H1 (cell line): ENCODE measurements around the gene NUDT3.

Source experiments
- ATF3 ChIP-seq: IDR thresholded peaks from 2 replicates; pipeline ENCODE4 v1.6.1; 2011; ENCODE audit warnings: low read depth, mild to moderate bottlenecking, low read length; ENCODE audit not compliant: insufficient read depth
- CREB1 ChIP-seq: IDR thresholded peaks from 2 replicates; pipeline ENCODE4 v1.6.1; 2012; ENCODE audit warnings: inconsistent platforms
- CTCF ChIP-seq, 3 experiments: IDR thresholded peaks; 1 replicate in 2 of 3; 2 replicates in 1 of 3; pipeline versions ENCODE4 v1.5.1 to v1.6.1; 2011; ENCODE audit warnings: low read length in 3 of 3, mild to moderate bottlenecking in 3 of 3, inconsistent platforms in 2 of 3, low read depth in 1 of 3, moderate library complexity in 1 of 3; ENCODE audit not compliant: insufficient read depth in 1 of 3; ENCODE audit errors: control extremely low read depth in 1 of 3
- EGR1 ChIP-seq: IDR thresholded peaks from 2 replicates; pipeline ENCODE4 v1.6.1; 2011; ENCODE audit warnings: low read depth, low read length, borderline replicate concordance
- EZH2 ChIP-seq: fragments of 200-600 bp; sonication (generic); IDR thresholded peaks from 2 replicates; pipeline ENCODE4 v1.7.1; 2012; ENCODE audit warnings: low read depth, mild to moderate bottlenecking, moderate library complexity, low read length, inconsistent platforms; ENCODE audit not compliant: severe bottlenecking
- JUN ChIP-seq: IDR thresholded peaks from 2 replicates; pipeline ENCODE4 v1.6.1; 2011; ENCODE audit warnings: low read depth, mild to moderate bottlenecking, improper control_type of control experiment, low read length
- KDM4A ChIP-seq: IDR thresholded peaks from one replicate; pipeline ENCODE4 v1.7.1; 2012; ENCODE audit warnings: low read depth, mild to moderate bottlenecking, moderate library complexity, low read length, inconsistent platforms; ENCODE audit not compliant: severe bottlenecking
- POLR2A ChIP-seq, 2 experiments: IDR thresholded peaks; 1 replicate in 1 of 2; 2 replicates in 1 of 2; pipeline ENCODE4 v1.6.1; 2011; ENCODE audit warnings: low read depth in 2 of 2, low read length in 2 of 2, mild to moderate bottlenecking in 2 of 2; ENCODE audit errors: control extremely low read depth in 1 of 2
- TAF1 ChIP-seq: IDR thresholded peaks from 2 replicates; pipeline ENCODE4 v1.6.1; 2011; ENCODE audit warnings: mild to moderate bottlenecking, low read depth, low read length
- USF2 ChIP-seq: IDR thresholded peaks from 2 replicates; pipeline ENCODE4 v1.6.1; 2011; ENCODE audit warnings: low read length, improper control_type of control experiment
- YY1 ChIP-seq: IDR thresholded peaks from 2 replicates; pipeline ENCODE4 v1.6.1; 2011; ENCODE audit warnings: low read depth, mild to moderate bottlenecking, low read length
- ZNF274 ChIP-seq: IDR thresholded peaks from 2 replicates; pipeline ENCODE4 v1.7.0; 2012; ENCODE audit warnings: low read length, borderline replicate concordance; ENCODE audit errors: extremely low read depth

GRCh38 chr6:34247481-34248197 is 144.8 kb downstream of the NUDT3 start:
- TF ChIP-seq POLR2A (IDR thresholded peaks at IDR 0.05; ENCODE audit: control extremely low read depth in 1 of 2, low read depth in 2 of 2, low read length in 2 of 2) (no peak; a peak in 1 of 3 replicates), CTCF (IDR thresholded peaks at IDR 0.05; ENCODE audit: control extremely low read depth in 1 of 3, insufficient read depth in 1 of 3, low read depth in 1 of 3, low read length in 3 of 3) (no peak), EGR1 (no peak), KDM4A (no peak), TAF1 (no peak), EZH2 (no peak), CREB1 (no peak), JUN (no peak), USF2 (no peak), ZNF274 (no peak), YY1 (no peak), ATF3 (no peak)
